HG03521 (cell line): Measurements from ENCODE around the gene PRPF6.
"Not testable (repeated sequence)": the region's sequence is repeated elsewhere in the genome, so short reads cannot be mapped to it uniquely, and the experiment has no call there.

ENCODE experiments used
- ATAC-seq: cut with Tn5 transposase; IDR thresholded peaks from one replicate; pipeline ENCODE4 v1.9.1; 2021; ENCODE audit warnings: mild to moderate bottlenecking, moderate library complexity; ENCODE audit not compliant: unreplicated experiment

PRPF6 gene

DNA sequence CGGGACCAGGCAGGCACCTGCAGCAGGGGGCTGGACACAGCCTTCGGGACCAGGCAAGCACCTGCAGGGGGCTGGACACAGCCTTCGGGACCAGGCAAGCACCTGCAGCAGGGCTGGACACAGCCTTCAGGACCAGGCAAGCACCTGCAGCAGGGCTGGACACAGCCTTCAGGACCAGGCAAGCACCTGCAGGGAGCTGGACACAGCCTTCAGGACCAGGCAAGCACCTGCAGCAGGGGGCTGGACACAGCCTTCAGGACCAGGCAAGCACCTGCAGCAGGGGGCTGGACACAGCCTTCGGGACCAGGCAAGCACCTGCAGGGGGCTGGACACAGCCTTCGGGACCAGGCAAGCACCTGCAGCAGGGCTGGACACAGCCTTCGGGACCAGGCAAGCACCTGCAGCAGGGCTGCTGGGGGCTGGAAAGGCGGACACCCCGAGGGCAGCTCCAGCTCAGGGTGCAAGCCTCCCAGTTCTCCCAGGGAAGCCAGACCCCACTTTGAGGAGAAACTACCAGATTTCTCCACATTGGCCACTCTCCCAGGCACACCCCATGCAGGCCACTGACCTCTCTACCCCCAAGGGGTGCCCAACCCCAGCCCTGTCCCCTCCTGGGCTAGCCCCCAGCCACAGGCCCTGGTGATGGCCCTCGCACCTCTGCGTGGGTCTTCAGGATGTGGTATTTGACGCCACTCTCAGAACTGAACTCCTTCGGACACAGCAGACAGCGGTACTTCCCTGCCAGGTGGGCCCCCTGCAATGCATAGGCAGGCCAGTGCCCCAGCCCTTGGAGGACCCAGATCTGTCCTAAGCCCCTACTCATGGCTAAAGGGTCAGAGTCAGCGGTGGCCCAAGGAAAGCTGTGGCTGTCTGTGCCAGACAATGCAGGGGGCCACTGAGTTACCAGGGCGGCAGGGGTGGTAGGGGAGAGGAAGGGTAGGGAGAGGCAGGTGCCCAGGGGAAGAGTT lies 20.0 kb upstream of the PRPF6 start:
- ATAC-seq: not testable (repeated sequence)

DNA sequence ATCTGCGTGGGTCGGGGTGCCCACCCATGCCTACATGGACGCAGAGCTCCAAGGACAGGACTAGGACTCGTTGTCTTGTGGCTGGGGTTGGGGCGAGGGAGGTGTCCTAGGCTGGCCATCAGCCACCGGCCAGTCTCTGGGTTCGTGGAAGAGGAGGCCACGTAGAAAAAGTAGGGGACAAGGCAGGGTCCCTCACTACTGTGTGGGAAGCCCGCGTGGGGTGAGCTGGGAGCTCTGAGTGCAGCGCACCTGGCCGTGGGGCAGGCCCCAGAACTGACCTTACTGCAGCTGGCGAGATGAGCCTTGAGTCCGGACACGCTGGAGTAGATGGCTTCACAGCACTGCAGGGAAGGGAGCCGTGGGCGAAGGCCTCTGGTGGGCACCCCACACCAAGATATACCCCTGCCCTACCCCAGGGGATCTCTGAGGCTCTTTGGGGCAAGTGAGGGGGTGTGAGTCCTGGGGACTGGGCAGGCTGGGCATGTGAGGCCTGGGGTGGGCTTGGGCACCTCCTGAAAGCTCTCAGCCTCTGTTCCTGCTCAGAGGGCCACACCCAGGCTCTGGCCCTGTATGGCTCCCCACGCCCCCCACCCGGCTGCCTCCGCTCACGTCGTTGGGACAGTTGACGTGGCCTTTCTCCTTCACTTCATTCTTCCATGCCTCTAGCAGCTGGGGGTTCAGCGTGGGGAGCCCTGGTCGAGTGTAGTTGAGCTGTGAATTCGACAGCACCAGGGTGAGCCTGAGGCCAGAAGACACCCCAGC lies 19.1 kb upstream of the PRPF6 start:
- no peak for ATAC-seq

DNA sequence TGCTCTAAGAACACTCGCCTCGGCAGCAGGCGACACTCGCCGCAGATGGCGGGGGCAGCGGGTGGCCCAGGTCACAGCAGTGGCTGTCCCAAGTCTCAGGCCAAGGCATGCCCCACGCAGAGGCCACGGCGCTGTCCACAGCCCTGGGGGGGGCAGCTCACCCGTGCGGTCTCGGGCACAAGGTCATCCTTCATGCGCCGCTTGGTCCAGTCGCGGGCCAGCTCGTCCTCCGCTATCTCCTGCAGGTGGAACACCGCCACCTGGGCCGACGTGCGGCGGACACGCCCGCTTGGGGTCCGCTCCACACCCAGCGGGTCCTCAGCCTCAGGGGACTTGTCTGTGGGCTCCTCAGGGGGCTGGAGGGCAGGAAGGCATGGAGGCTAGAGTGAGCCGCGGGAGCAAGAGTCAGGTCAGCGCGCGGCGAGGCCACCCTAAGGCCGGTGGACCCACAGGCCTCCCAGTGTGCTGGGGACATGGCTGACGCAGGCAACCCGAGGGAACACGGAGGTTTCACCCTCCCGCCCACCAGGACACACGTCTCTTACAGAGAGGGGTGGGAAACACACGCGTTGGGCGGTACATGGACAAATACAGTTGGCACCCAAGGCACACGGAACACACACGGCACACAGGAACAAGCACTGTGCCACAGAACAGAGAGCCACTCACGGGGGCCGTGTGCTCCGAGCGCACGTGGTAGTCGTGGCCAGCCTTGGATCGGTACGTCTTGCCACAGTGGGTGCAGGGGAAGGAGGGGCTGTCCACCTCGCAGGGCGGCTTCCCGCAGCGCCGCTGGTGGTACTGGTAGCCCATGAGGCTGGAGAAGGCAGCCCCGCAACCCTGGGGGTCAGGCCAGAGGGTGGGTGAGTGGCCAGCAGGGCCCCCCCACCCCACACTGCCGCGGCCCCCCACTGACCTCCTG lies 18.2 kb upstream of the PRPF6 start:
- ATAC-seq: no peak

DNA sequence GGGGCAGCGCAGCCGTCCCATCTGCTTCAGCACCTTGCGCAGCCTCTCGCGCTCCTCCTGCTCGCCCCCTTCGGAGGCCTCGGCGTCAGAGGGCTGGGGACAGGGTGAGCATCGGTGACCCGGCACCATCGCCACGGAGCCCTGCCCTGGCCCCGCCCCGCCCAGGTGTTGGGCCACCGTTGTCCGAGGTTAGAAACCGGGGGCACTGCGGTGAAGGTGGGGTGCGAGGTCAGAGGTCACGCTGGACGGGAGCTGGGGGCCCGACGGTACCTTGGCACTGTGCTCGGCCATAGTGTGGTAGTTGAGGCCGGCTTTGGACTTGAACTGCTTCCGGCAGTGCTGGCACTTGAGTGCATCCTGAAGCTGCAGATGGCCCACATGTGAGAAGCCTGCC lies 17.6 kb upstream of the PRPF6 start:
- no peak for ATAC-seq

DNA sequence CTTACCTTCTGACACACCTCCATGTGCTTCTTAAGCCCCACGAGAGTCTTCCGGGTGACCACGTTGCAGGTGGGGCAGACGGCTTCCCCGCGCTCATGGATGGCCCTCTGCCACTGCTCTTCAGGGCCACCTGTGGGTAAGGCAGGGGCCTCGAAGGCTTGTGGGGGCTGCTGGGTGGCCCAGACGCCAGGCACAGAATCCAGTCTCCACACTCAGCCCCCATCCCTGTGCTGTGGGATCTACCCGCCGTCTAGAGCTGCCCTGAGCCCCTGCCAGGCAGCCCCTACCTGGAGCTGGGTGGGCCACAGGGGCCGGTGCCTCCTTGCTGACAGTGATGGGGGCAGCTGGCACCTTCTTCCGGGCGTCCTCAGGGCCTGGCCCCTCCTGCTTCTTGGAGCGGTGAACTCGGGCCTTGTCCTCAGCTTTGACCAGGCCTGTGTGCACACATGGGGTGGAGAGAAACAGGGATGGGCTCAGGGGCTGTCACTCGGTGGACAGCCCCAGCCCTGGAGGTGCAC lies 17.1 kb upstream of the PRPF6 start:
- no peak for ATAC-seq

DNA sequence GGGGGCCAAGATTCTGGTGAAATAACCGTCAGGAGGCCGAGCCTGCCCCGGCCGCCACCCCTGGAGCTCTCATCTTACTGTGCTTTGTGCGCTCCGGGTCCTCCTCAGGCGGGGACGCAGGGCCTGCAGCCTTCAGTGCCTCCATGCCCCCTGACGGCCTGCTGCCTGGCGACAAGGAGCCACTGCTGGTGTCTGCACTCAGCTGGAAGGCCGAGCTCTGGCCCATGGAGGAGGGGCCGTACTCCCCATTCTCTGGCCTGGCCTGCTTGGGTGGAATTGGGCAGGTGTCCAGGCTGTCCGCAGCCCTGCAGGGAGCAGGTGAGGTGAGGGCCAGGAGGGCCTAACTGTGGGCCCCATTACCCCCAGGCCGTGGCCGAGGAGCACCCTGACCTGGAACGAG lies 16.5 kb upstream of the PRPF6 start:
- ATAC-seq: no peak

DNA sequence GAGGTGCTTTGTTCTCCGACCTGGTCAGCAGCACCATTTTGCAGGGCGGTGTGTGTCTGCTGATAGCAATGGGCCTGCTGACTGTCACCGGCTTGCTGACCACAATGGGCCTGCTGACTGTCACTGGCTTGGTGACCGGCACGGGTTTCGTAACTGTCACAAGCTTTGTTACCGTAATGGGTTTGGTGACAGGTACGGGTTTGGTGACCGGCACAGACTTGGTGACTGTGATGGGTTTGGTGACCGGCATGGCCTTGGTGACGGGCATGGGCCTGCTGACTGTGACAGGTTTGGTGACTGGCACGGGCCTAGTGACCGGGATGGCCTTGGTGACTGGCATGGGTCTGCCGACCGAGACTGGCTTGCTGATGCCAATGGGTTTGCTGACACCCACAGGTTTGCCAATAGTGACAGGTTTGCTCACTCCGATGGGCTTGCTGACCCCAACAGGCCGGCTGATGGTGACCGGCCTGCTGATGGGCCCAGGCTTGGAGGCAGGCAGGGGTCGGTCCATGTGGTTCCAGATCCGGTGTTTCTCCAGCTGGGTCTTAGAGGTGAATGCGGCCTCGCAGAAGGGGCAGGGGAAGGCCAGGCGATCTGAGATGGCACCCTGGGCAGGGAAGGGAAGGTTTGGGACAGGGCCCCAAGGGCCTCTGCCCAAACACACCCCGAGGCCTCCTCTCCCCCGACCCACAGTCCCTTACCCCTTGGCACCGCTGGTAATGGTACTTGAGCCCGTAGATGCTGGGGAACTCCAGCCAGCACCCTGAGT lies 14.6 kb upstream of the PRPF6 start:
- ATAC-seq: no peak

DNA sequence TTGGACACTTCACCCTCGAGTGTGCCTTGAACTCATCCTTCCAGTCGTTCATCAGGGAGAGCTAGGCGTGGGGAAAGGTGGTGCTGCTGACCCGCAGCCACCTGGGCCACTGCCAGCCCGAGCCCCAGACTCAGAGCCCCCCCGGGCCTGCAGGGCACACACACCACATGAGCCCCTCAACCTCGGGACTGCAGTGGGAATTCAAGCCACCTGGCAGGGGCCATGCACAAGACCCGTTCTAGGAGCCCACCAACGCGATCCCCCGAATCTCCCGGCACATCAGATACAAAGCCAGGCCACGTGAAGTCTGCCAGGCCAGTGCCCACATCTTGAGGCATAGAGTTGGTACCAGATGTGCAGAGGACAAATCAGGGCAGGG lies 14.0 kb upstream of the PRPF6 start:
- no peak for ATAC-seq

DNA sequence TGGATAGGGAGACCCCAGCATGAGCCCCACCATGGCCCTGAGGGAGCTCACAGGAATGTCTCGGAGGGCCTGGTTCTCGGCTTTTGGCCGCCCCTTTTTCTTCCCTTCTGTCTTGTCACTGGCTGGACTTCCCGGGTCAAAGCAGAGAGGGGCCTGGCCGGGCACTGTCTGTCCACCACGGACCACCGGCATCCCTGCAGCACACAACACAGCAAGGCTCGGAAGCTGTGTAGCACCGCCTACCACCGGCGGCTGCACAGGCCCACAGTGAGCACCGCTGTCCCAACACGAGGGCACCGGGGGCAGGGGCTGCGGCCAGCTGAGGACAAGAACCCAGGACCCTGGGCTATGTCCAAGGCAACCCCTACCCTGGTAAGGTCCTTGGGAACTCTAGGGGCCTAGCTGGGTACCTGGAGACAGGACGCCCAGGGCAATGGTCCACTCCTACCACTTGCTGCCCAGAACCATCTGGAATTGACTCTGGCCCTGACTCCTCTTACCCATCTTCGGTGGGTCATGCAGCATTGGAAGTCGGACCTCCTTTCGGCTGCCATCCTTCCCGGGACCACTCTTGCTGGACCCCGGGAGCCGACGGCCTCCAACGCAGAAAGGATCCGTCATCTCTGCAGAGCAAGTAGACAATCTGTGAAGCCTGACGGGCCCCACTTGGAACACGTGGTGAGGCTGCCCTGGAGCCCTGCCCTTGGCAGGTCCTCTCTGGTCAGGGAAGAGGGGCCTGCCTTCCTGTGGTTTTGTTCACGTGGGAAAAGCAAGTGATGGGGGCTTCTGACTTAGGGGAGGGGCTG lies 13.4 kb upstream of the PRPF6 start:
- no peak for ATAC-seq

DNA sequence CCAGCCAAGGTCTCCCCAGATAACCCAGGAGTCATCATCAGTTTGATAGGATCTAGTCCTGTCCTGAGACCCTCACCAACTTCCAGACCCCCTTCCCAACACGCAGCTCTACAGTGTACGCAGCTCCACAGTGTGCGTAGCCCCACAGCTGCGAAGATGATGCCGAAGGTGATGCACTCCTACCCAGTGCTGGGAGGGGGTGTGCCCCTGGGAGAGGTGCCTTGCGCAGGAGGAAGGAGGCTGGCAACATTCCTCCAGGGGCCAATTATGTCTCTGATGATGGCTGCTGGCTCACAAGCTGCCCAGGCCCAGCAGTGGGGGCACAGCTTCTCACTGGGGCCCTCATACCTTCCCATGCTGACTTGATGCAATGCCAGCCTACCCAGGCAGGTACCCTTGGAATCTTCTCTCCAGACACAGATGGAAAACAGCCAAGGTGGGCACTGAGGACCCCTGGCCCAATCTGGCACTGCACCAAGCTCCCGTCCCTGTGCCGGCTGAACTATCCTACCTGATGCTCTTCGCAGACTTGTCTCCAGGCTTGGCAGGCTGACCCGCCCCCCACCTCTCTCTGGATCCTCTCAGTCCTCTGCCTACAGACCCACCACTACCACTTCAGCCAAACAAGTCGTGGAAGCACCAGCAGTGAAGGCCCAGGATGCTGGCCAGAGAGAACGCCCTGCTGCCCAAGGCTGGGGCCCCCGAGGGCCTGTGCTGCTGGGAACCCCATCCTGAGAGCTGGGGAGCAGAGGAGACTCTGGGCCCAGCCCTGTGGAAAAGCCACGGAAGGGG lies 12.6 kb upstream of the PRPF6 start:
- no peak for ATAC-seq

DNA sequence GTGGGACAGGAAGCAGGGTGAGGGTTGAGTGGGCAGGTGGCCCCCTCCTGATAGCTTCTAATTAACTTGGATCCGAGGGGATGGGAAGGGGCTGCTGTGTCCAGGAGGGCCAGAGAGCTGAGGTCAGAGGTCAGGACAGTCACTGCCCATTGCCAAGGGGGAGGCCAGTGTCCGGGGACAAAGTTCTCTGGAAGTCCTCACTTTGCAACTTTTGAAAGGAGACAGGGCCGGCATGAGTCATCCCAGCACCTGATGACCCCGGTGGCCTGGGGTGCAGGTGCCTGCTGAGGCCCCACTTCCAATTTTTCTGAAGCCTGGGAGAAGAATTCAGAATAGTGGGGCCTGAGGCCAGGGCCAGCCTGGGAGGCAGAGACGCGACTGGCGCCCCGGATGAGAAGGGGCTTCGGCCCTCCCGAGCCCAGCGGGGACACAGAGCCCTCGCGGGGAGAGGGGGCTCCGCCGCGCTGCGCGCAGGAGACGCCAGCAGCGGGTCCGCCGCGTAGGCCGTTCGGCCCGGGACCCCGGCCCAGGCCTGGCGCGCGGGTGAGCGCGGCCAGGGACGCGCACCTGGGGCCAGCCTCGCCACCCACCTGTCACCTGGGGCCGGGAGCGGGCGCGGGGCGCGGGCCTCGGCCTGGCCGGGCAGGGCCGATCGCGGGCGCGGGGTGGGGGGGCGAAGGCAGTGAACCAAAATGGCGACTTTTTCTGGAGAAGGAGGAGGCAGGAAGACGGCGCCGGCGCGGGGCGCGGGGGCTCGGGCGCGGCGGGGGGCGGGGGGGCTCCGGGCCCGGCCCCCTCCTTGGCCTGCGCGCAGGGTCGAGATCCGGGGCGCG lies 11.8 kb upstream of the PRPF6 start:
- no peak for ATAC-seq

DNA sequence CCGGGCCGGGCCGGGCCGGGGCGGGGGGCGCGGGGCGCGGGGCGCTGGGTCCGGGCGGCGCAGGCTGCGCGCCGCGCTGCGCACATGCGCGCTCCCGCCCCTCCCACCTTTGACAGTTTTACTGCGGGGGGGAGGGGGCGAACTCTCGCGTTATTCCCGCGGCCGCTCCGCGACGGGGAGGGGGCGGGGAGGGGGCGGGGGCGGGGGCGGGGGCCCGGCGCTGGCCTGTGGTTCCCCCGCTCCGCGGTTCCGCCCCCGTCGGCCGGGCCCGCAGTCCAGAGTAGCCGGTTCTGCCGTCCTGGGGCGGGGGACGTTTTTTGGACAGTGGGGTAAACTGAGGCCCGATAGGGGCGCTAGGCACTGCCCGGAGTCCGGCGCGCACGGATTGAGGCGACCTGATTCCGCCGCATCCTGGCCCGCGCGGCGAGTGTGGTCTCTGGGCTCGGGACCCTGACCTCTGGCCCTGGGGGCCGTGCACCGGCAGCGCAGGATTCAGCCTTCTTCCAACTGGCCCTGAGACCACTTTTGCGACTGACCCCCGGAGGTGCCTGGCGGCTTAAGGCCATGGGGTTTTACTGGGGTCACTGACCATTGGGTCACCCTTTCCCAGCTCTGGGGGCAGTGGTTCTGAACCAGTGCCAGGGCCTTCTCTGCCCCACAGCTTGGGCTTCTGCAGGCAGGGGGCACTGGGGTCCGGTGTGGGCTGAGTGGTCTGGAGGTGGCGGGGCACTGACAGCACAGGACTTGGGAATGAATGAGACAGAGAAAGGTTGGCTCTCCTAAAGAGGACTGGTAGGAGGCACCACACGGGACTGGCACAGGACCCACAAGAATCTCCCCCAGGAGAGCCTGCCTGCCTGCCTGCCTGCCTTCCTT lies 10.9 kb upstream of the PRPF6 start, which contains the start of gene ZNF512B:
ZNF512B (minus strand) TSS at position 93 of the 876 bp plus-strand sequence. CDS start 1,980 bp downstream, outside the sequence.
- ATAC-seq: no peak

DNA sequence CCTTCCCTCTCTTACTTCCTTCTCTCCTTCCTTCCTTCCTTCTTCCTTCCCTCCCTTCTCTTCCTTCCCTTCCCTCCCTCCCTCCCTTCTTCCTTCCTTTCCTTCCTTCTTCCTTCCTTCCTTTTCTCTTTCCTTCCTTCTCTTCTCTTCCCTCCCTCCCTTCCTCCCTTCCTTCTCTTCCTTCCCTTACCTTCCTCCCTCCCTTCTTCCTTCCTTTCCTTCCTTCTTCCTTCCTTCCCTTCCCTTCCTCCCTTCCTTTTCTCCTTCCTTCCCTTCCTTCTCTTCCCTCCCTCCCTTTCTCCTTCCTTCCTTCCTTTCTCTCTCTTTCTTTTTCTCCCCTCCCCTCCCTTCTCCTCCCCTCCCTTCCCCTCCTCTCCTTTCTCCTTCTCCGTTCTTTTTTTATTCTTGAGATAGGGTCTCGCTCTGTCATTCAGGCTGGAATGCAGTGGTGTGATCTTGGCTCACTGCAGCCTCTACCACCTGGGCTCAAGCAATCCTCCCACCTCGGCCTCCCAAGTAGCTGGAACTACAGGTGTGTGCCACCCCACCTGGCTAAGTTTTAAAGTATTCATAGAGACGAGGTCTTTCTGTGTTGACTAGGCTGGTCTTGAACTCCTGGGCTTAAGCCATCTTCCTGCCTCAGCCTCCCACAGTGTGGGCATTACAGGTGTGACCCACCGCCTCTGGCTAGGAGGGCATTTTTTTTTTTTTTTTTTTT lies 10.1 kb upstream of the PRPF6 start:
- no peak for ATAC-seq

DNA sequence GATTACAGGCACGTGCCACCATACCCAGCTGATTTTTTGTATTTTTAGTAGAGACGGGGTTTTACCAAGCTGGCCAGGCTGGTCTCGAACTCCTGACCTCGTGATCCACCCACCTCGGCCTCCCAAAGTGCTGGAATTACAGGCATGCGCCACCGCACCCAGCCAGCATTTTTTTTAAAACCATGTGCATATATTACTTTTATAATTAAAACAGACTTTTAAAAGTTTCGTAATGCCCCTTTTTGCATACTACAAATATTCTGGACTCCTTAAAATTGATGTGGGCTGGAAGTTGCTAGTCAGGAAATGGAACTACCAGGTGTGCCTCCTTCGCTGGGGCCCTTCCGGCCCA lies 9.0 kb upstream of the PRPF6 start:
- not testable (repeated sequence) for ATAC-seq

DNA sequence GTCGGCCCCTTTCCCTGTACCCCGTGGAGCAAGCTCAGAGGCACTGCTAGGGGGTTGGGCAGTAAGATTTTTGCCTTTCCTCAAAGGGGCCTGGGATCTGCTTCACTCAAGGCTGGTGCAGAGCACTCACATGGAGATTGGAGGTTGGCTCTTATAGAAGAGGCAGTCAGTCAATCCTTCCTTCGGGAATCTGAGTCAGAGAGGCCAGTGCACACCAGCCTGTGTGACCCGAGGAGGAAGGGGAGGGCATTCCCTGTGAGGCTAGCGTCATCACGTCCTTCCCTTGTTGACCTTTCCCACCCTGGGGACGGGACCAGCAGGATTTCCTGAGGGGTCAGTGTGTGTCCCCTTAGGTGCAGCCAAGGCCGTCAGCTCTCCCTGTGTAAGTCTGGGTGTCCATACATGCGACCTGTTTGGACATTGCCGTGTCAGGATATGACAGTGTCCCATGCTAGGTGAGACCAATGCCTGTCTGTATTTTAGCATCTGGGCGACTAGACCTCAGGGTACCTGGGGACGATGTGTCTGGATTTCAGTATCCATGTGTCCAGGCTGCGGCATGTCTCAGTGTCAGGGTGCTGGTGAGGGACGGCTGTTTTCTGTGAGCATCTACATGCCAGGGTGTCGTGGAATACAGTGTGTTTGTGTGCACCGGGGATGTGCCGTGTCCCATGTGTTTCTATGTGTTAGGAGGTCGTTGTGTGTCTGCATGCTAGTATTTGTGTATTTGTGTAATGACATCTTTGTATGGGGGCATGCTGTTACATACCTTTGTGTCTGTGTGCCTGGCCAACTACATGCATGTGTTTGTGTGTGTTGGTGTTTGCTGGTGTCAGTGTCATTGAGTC lies 8.4 kb upstream of the PRPF6 start:
- no peak for ATAC-seq
